GM18870 (cell line): ENCODE results near the gene NCOA7.
A peak's percentile ranks its signal among the peaks of the same experiment; 100 is the strongest.
"Not testable (repeated sequence)": the region's sequence is repeated elsewhere in the genome, so short reads cannot be mapped to it uniquely, and the experiment has no call there.

Experiments
- ATAC-seq: cut with Tn5 transposase; IDR thresholded peaks from one replicate; pipeline ENCODE4 v1.9.1; 2021; ENCODE audit warnings: moderate library complexity; ENCODE audit not compliant: unreplicated experiment

The NCOA7 gene

DNA sequence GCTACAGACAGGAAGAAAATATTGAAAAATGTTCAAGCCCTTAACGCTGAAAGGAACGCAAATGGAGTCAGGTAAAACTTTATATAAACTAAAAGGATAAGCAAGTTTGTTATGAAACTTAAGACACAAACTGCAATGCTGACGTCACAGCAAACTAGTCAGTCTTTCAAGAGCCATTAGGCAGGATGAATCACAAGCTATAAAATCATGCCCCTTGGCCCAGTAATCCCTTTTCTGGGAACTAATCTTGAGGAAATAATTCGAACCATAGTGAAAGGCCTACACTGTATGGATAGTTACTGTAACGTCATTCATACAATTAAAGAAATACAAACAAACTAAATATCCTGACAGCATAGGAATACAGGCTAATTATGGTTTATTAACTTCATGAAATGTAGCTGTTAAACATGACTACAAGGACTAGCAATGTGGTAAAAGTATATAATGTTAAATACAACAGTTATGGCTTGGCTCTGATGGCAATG is 123.1 kb downstream of the NCOA7 start:
- no peak for ATAC-seq

DNA sequence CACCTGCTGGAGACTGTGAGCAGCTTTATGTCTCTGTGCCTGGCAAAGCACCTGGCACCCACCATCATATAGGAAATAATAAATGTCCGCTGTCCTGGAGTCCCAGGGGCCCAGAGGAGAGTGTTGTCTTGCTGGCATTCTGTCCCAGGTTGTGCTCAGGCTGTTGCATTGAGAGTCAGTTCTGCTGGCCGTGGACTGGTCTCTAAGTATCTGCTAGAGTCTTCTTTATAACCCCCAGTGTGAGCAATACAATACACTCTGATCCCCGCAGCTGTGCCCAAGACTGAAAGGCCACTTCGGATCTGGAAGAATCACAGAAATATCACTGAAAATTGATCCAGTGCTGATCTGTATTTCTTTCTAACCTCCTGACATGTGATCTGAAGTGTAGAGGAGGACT is 127.5 kb downstream of the NCOA7 start:
- ATAC-seq, result no peak

GRCh38 chr6:125918681-125919566 is 128.2 kb downstream of the NCOA7 start:
- ATAC-seq, result peak; percentile 99

- no peak for ATAC-seq
Measured at GRCh38 chr6:125919618-125920017, 128.9 kb downstream of the NCOA7 start.

GRCh38 chr6:125922322-125922860 is 131.6 kb downstream of the NCOA7 start:
- no peak for ATAC-seq

- no peak for ATAC-seq
Measured at GRCh38 chr6:125923366-125923877, 132.7 kb downstream of the NCOA7 start.

GRCh38 chr6:125924169-125924568 is 133.4 kb downstream of the NCOA7 start:
- no peak for ATAC-seq

DNA sequence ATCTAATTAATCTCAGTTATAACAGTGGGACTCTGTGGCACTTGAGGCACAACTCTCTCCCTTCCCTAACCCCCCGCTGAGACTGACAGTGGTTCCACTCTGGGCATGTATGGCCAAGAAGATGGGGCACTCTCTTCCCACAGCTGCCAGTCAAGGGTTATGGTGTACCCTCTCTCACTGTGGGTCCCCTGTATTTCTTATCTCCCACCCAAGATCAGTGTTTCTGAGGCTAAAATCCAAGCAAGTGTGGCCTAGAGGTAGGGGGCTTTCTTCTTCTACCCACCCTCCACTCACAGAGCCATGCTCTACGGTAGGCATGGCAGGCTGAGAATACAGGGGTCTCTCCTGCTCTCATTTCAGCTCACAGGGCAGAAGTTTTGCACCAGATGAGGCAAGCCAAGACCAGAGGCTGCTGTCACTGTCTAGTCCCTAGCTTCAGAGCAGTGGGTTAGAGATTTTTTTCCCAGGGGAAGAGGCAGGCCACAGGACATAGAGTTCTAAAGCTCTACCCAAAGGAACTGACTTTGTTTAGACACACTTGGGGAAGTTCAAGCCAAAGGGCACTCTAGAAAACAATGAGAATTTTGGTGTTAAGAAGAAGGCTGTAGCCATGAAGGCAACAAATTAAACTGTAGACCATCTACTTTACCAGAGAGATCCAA is 134.1 kb downstream of the NCOA7 start:
- no peak for ATAC-seq

- no peak for ATAC-seq
Measured at GRCh38 chr6:125926711-125927110, 136.0 kb downstream of the NCOA7 start.

DNA sequence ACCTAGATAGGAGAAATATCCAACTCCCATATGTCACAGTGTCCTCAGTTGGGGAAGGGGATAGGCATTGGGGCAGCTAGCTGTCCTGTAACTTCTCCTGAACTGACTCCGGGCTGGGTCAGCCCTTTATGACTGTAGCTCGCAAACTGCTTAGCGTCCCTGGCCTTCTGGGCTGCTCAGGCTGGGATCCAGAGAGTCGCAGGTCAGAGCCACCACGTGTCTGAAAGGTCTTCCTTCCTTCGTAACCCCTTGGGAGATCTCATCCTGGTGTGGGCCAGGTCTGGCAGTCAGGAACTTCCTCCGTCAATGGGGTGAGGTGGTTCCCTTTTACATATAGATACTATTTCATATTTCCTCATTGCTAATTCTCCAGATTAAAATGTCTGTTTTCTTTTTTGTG is 137.0 kb downstream of the NCOA7 start:
- no peak for ATAC-seq

GRCh38 chr6:125930765-125931418 is 140.1 kb downstream of the NCOA7 start:
- ATAC-seq, result no peak

- peak; percentile 81 for ATAC-seq
Measured at GRCh38 chr6:125931733-125932450, 141.1 kb downstream of the NCOA7 start.

- ATAC-seq, result peak; percentile 14
Measured at GRCh38 chr6:125932451-125932795, 141.7 kb downstream of the NCOA7 start.

GRCh38 chr6:125935520-125935919 is 144.8 kb downstream of the NCOA7 start:
- not testable (repeated sequence) for ATAC-seq

DNA sequence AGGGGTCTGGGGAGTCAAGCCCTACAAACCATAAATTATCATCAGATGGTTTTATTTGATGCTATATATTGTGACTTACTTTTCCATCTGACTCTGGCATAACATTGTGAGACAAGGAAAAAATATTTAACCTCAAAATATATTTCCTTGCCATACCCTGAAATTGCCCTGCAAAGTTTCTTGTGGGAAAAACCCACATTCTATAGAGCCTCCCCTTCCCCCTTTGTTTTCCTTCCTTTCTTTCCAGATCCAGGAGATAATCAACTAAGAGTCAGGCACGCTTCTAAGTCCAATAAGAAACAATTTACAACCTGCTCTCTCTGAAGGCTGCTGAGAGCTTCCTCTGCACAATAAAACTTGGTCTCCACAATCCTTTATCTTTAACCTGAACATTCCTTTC is 148.3 kb downstream of the NCOA7 start:
- no peak for ATAC-seq

DNA sequence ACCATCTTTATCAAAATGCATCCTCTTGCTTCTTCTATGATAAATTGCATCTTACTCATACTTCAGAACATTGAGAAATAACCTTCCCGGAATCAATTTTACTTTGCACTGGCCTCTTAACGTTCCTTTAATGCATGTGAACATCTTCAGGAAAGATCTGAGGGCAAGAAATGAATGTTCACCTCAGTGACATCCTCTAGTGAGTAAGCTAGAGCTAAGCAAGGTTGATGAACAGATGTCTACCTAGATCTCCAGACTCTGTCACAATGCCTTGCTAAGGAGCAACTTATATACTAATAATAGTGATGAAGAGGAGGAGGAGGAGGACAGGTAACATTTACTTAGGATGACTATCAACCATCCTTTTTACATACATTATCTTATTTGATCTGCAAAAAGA is 149.0 kb downstream of the NCOA7 start:
- ATAC-seq, result no peak

- ATAC-seq, result no peak
Measured at GRCh38 chr6:125940247-125941041, 149.7 kb downstream of the NCOA7 start.

DNA sequence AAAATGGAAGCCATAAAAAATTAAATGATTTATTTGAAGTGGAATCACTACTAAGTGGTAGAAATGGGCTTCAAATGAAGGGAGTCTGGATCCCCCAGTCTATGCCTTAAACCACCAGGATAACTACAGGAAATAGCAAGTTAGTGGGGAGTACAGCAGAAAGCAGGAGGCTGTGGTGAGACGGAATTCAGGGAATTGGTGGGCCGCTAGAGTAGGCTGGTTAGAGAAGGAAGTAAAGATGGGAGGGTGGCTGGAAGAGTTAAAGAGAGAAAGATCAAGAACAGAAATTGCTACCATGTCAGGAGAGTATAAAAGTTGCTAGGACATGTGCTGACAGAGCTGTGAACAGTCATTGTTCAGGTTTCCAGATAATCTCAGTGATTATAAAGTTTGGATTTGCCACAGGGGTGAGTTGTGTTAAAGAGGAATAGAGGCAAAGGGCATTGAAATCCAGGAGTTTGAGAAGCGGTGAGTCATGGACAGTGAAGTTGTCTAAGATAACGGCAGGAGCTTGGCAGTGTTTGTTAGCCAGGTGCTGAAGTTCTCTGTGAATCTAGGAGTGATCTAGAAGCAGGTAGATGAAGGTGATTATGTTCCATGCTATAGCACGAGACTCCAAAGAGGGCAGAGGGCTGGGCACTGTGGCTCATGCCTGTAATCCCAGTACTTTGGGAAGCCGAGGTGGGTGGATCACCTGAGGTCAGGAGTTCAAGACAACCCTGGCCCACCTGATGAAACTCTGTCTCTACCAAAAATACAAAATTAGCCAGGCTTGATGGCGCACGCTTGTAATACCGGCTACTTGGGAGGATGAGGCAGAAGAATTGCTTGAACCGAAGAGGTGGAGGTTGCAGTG is 152.1 kb downstream of the NCOA7 start:
- no peak for ATAC-seq
